Activated CD8-positive, alpha-beta T cell treated with anti-CD3 and anti-CD28 coated beads, Interleukin-2, amount 10 ng/mL, durations not matched to agents 7 days and 5 days (primary cell): Measurements from ENCODE around the gene ADGRL4. TPM values are rescaled to one million over a fixed set of nuclear protein-coding genes. Genes with fewer than 3 reads are reported as not detected.
A peak's percentile ranks its signal among the peaks of the same experiment; 100 is the strongest.

Source experiments
- ATAC-seq: fragments of 150-1000 bp; cut with Tn5 transposase; one replicate; pipeline ENCODE4 v1.10.0; 2021; ENCODE audit warnings: moderate library complexity
- CTCF ChIA-PET: fragments of 350-600 bp; sonication (Branson Sonifier 250); formaldehyde crosslinking; loops from one replicate; lab custom pipeline; 2021; ENCODE audit warnings: antibody characterized with exemption; lab: Charles Lee
- POLR2A ChIA-PET: fragments of 350-600 bp; sonication (Branson Sonifier 250); formaldehyde crosslinking; loops from one replicate; lab custom pipeline; 2021; ENCODE audit warnings: antibody characterized with exemption; lab: Charles Lee
- DNase-seq: peaks from one replicate; pipeline ENCODE4 v3.0.0-alpha.2; 2020
- H3K27ac Mint-ChIP-seq: one replicate; pipeline ENCODE4 v1.8.0; 2021; ENCODE audit warnings: mild to moderate bottlenecking, mixed read lengths
- H3K27me3 Mint-ChIP-seq: one replicate; pipeline ENCODE4 v1.8.0; 2021; ENCODE audit warnings: low read depth, mixed read lengths
- H3K36me3 Mint-ChIP-seq: one replicate; pipeline ENCODE4 v1.8.0; 2021; ENCODE audit warnings: low read depth, mixed read lengths
- H3K4me1 Mint-ChIP-seq: one replicate; pipeline ENCODE4 v1.8.0; 2021; ENCODE audit warnings: low read depth, mixed read lengths
- H3K4me3 Mint-ChIP-seq: one replicate; pipeline ENCODE4 v1.8.0; 2021; ENCODE audit warnings: mild to moderate bottlenecking, mixed read lengths
- H3K9me3 Mint-ChIP-seq: one replicate; pipeline ENCODE4 v1.8.0; 2022; ENCODE audit warnings: mixed read lengths; ENCODE audit not compliant: insufficient read depth
- total RNA-seq, 2 experiments: library from RNA; stranded (reverse); gene quantifications; one replicate each; pipeline ENCODE4 v1.2.3, GENCODE V29; 2021

The ADGRL4 gene
- not detected for total RNA-seq

- Mint-ChIP-seq H3K9me3 (peaks cover 4% of the 10 kb centered on the region), H3K36me3 (no peaks in the 10 kb centered on the region), H3K4me1 (no peaks in the 10 kb centered on the region), H3K27me3 (no peaks in the 10 kb centered on the region), H3K4me3 (no peak within 1 kb of the TSS), H3K27ac (no peak within 1 kb of the TSS)
- POLR2A ChIA-PET: no interaction called here
- ATAC-seq (no peak), DNase-seq (no peak)
- CTCF ChIA-PET: no interaction called here
Observed at GRCh38 chr1:79006564-79006963, at the start of gene ADGRL4. ADGRL4 (minus strand) TSS chr1:79006730; CDS start chr1:79006654, 76 bp downstream.

- no peak overlapping the region for H3K27ac Mint-ChIP-seq
- DNase-seq (no peak), ATAC-seq (no peak)
- no peaks in the 10 kb centered on the region for H3K27me3 Mint-ChIP-seq
- H3K36me3 Mint-ChIP-seq: no peaks in the 10 kb centered on the region
- no peak overlapping the region for H3K4me3 Mint-ChIP-seq
- peaks cover 10% of the 10 kb centered on the region for H3K9me3 Mint-ChIP-seq
- H3K4me1 Mint-ChIP-seq: peaks cover 10% of the 10 kb centered on the region
- POLR2A ChIA-PET: no interaction called here
- CTCF ChIA-PET: no interaction called here
Observed at GRCh38 chr1:79055856-79056255, 49.3 kb upstream of the ADGRL4 start.

- CTCF ChIA-PET: interaction anchor here (0.8 kb wide), 1 partner anchor 13 kb away, joined by 3 read pairs; no protein-coding TSS in a partner anchor
- Mint-ChIP-seq H3K9me3 (peaks cover 10% of the 10 kb centered on the region), H3K27ac (peak overlapping the region; percentile 62), H3K4me3 (peak overlapping the region; percentile 60), H3K36me3 (no peaks in the 10 kb centered on the region), H3K4me1 (peaks cover 10% of the 10 kb centered on the region), H3K27me3 (no peaks in the 10 kb centered on the region)
- ATAC-seq (peak; percentile 49), DNase-seq (no peak)
- POLR2A ChIA-PET: no interaction called here
Observed at GRCh38 chr1:79052829-79053449, 46.4 kb upstream of the ADGRL4 start.

GRCh38 chr1:79044974-79045650, 38.6 kb upstream of the ADGRL4 start:
- no peaks in the 10 kb centered on the region for H3K27me3 Mint-ChIP-seq
- no peak overlapping the region for H3K4me3 Mint-ChIP-seq
- ChIA-PET POLR2A (no interaction called here), CTCF (no interaction called here)
- H3K36me3 Mint-ChIP-seq: no peaks in the 10 kb centered on the region
- ATAC-seq: no peak
- H3K9me3 Mint-ChIP-seq: no peaks in the 10 kb centered on the region
- no peak overlapping the region for H3K27ac Mint-ChIP-seq
- DNase-seq: no peak
- H3K4me1 Mint-ChIP-seq: peaks cover 2% of the 10 kb centered on the region

GRCh38 chr1:79043506-79043905, 37.0 kb upstream of the ADGRL4 start:
- POLR2A ChIA-PET: no interaction called here
- H3K9me3 Mint-ChIP-seq: peaks cover 4% of the 10 kb centered on the region
- no peak for DNase-seq
- ATAC-seq: no peak
- no peak overlapping the region for H3K4me3 Mint-ChIP-seq
- no peaks in the 10 kb centered on the region for H3K27me3 Mint-ChIP-seq
- H3K36me3 Mint-ChIP-seq: no peaks in the 10 kb centered on the region
- CTCF ChIA-PET: no interaction called here
- peaks cover 2% of the 10 kb centered on the region for H3K4me1 Mint-ChIP-seq
- no peak overlapping the region for H3K27ac Mint-ChIP-seq

GRCh38 chr1:79042539-79042938, 36.0 kb upstream of the ADGRL4 start:
- DNase-seq (no peak), ATAC-seq (no peak)
- H3K27ac Mint-ChIP-seq: no peak overlapping the region
- POLR2A ChIA-PET: no interaction called here
- H3K27me3 Mint-ChIP-seq: no peaks in the 10 kb centered on the region
- H3K4me3 Mint-ChIP-seq: no peak overlapping the region
- H3K9me3 Mint-ChIP-seq: peaks cover 11% of the 10 kb centered on the region
- no peaks in the 10 kb centered on the region for H3K36me3 Mint-ChIP-seq
- CTCF ChIA-PET: no interaction called here
- H3K4me1 Mint-ChIP-seq: peaks cover 2% of the 10 kb centered on the region

GRCh38 chr1:79042117-79042516, 35.6 kb upstream of the ADGRL4 start:
- ATAC-seq: no peak
- H3K4me1 Mint-ChIP-seq: peaks cover 2% of the 10 kb centered on the region
- H3K27me3 Mint-ChIP-seq: no peaks in the 10 kb centered on the region
- DNase-seq: no peak
- CTCF ChIA-PET: no interaction called here
- no peak overlapping the region for H3K4me3 Mint-ChIP-seq
- no peak overlapping the region for H3K27ac Mint-ChIP-seq
- H3K36me3 Mint-ChIP-seq: no peaks in the 10 kb centered on the region
- POLR2A ChIA-PET: no interaction called here
- peaks cover 12% of the 10 kb centered on the region for H3K9me3 Mint-ChIP-seq

- no peak overlapping the region for H3K27ac Mint-ChIP-seq
Observed at GRCh38 chr1:79041666-79042065, 35.1 kb upstream of the ADGRL4 start.

GRCh38 chr1:79040424-79041082, 34.0 kb upstream of the ADGRL4 start:
- Mint-ChIP-seq H3K4me3 (peak overlapping the region; percentile 60), H3K4me1 (peaks cover 2% of the 10 kb centered on the region), H3K36me3 (no peaks in the 10 kb centered on the region), H3K27me3 (no peaks in the 10 kb centered on the region), H3K9me3 (peaks cover 18% of the 10 kb centered on the region), H3K27ac (peak overlapping the region; percentile 23)
- ChIA-PET POLR2A (no interaction called here), CTCF (interaction anchor here (1.2 kb wide), 1 partner anchor 13 kb away, joined by 3 read pairs; no protein-coding TSS in a partner anchor)
- no peak for ATAC-seq
- no peak for DNase-seq

More at GRCh38 chr1:79041666-79042065, 35.1 kb upstream of the ADGRL4 start:
- Mint-ChIP-seq H3K27me3 (no peaks in the 10 kb centered on the region), H3K4me3 (no peak overlapping the region), H3K36me3 (no peaks in the 10 kb centered on the region), H3K9me3 (peaks cover 13% of the 10 kb centered on the region), H3K4me1 (peaks cover 2% of the 10 kb centered on the region)
- POLR2A ChIA-PET: no interaction called here
- CTCF ChIA-PET: no interaction called here
- ATAC-seq (no peak), DNase-seq (no peak)

GRCh38 chr1:79037085-79037484, 30.6 kb upstream of the ADGRL4 start:
- ATAC-seq (no peak), DNase-seq (no peak)
- Mint-ChIP-seq H3K9me3 (peaks cover 18% of the 10 kb centered on the region), H3K36me3 (no peaks in the 10 kb centered on the region), H3K27me3 (no peaks in the 10 kb centered on the region), H3K4me3 (no peak overlapping the region), H3K27ac (no peak overlapping the region), H3K4me1 (peaks cover 2% of the 10 kb centered on the region)
- POLR2A ChIA-PET: no interaction called here
- CTCF ChIA-PET: no interaction called here

- H3K36me3 Mint-ChIP-seq: no peaks in the 10 kb centered on the region
- DNase-seq (no peak), ATAC-seq (no peak)
- no peak overlapping the region for H3K4me3 Mint-ChIP-seq
- CTCF ChIA-PET: no interaction called here
- no peak overlapping the region for H3K27ac Mint-ChIP-seq
- POLR2A ChIA-PET: no interaction called here
- peaks cover 8% of the 10 kb centered on the region for H3K9me3 Mint-ChIP-seq
- no peaks in the 10 kb centered on the region for H3K27me3 Mint-ChIP-seq
- H3K4me1 Mint-ChIP-seq: no peaks in the 10 kb centered on the region
Observed at GRCh38 chr1:79012500-79012899, 6.0 kb upstream of the ADGRL4 start.

- DNase-seq (no peak), ATAC-seq (no peak)
- ChIA-PET CTCF (no interaction called here), POLR2A (no interaction called here)
- Mint-ChIP-seq H3K4me3 (no peak overlapping the region), H3K36me3 (no peaks in the 10 kb centered on the region), H3K4me1 (no peaks in the 10 kb centered on the region), H3K27me3 (no peaks in the 10 kb centered on the region), H3K27ac (no peak overlapping the region), H3K9me3 (peaks cover 8% of the 10 kb centered on the region)
Observed at GRCh38 chr1:79010589-79010988, 4.1 kb upstream of the ADGRL4 start.
